MG63 (cell line): ENCODE results near the gene TACC3. TPM values are rescaled to one million over a fixed set of nuclear protein-coding genes. Genes with fewer than 3 reads are reported as not detected.
A peak's percentile ranks its signal among the peaks of the same experiment; 100 is the strongest.

Experiments
- DNase-seq: peaks from one replicate; pipeline ENCODE4 v3.0.0-alpha.2; 2020
- H3K27me3 ChIP-seq: fragments of 250-450 bp; sonication (Bioruptor Pico); 2 replicates; pipeline ENCODE4 v1.5.1; 2020; ENCODE audit warnings: mild to moderate bottlenecking, moderate library complexity
- H3K36me3 ChIP-seq: fragments of 250-450 bp; sonication (Bioruptor Pico); 2 replicates; pipeline ENCODE4 v1.5.1; 2020; ENCODE audit warnings: mild to moderate bottlenecking, moderate library complexity
- H3K4me3 ChIP-seq: fragments of 250-450 bp; sonication (Bioruptor Pico); 2 replicates; pipeline ENCODE4 v1.5.1; 2020; ENCODE audit warnings: mild to moderate bottlenecking, moderate library complexity
- H3K9me3 ChIP-seq: fragments of 250-450 bp; sonication (Bioruptor Pico); 2 replicates; pipeline ENCODE4 v1.5.1; 2020; ENCODE audit warnings: mild to moderate bottlenecking, moderate library complexity
- total RNA-seq: library from RNA; depleted of rRNA; stranded (reverse); fragments of >200 nt; shearing (Covaris generic); gene quantifications from 2 replicates; pipeline ENCODE4 v1.2.3, GENCODE V29; 2014; ENCODE audit warnings: low replicate concordance; rRNA removed

The TACC3 gene
- total RNA-seq = 67.1 and 72.9 TPM in 2 replicates

- DNase-seq = peak; percentile 86
- Histone ChIP-seq H3K9me3 (no peaks in the 10 kb centered on the region), H3K27me3 (no peaks in the 10 kb centered on the region), H3K36me3 (peaks cover 20% of the 10 kb centered on the region), H3K4me3 (peak within 1 kb of the TSS; percentile 67)
Measured at GRCh38 chr4:1721003-1721665, at the start of gene TACC3, which contains the start of gene TMEM129. TSS of gene TACC3 (plus strand) at chr4:1721521. CDS start at chr4:1723422, 1,901 bp downstream. TSS of gene TMEM129 (minus strand) at chr4:1721323. CDS start at chr4:1720837, 486 bp downstream.

DNA sequence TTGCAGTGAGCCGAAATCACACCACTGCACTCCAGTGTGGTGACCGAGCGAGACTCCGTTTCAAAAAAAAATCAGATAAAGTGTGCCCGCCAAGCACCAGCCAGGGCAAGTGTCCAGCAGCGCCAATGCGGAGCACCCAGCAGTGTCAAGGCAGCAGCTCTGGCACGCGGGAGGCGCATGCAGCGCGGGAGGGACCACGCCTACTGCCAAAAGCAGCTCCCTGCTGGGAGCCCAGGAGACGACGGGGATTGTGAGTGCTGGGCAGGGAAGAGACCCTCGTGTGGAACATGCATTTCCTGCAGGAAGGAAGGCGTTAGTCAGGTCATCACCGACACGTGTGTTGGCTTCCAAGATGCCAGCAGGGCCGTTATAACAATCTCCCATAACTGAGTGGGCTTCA is 47.6 kb upstream of the TACC3 start:
- H3K27me3 ChIP-seq = no peaks in the 10 kb centered on the region
- no peak overlapping the region for H3K4me3 ChIP-seq
- H3K9me3 ChIP-seq = no peaks in the 10 kb centered on the region
- H3K36me3 ChIP-seq = no peaks in the 10 kb centered on the region
- no peak for DNase-seq

GRCh38 chr4:1674682-1675081 is 46.6 kb upstream of the TACC3 start:
- no peak for DNase-seq
- Histone ChIP-seq H3K36me3 (no peaks in the 10 kb centered on the region), H3K9me3 (no peaks in the 10 kb centered on the region), H3K27me3 (no peaks in the 10 kb centered on the region), H3K4me3 (no peak overlapping the region)

DNA sequence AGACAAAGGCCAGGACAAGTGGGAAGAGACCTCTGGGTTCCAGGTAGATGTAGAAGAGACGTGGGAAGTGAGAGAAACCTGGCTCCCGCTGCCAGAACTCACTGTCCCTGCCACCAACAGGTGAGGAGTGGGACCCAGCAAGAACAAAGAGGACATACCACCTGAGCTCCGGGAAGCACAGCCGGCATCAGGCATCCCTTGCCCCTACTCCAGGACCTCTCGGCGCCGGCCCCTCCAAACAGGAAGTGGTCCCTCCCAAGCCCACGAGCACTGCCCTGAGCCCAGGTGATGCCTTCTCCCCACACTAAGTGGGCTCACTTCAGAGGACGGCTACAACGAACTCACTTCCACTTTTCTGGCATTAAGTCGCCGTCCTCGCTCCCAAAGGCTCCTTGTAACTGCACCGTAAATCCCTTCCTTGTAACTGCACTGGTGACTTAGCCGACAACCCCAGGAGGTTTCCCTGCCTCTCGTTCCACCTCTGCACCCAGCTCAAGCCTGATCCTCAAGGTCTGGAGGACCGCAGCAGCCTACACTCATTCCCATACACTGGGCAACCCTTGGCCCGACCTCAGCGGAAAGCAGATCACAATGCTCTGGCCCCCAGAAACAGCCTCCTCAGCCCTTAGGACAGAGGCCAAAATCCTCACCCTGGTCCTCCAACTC is 46.1 kb upstream of the TACC3 start:
- H3K9me3 ChIP-seq = no peaks in the 10 kb centered on the region
- no peaks in the 10 kb centered on the region for H3K27me3 ChIP-seq
- DNase-seq = no peak
- H3K36me3 ChIP-seq = no peaks in the 10 kb centered on the region
- H3K4me3 ChIP-seq = no peak overlapping the region

DNA sequence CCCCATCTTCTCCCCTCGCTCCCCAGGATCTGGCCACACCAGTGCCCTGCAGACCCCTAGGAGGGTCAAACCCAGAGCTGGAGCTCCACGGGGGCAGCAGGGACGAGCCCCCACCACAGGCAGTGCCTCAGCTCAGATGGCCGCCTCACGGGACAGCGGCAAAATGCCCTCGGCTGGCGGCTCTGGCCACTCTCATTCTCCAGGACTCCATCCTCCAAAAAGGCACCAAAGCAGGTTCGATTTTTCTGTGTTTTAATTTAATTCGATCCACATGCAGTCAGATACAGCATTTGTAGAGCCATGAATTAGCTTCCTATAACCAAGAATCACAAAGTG is 45.6 kb upstream of the TACC3 start:
- no peak for DNase-seq
- Histone ChIP-seq H3K9me3 (no peaks in the 10 kb centered on the region), H3K36me3 (no peaks in the 10 kb centered on the region), H3K27me3 (no peaks in the 10 kb centered on the region), H3K4me3 (no peak overlapping the region)

DNA sequence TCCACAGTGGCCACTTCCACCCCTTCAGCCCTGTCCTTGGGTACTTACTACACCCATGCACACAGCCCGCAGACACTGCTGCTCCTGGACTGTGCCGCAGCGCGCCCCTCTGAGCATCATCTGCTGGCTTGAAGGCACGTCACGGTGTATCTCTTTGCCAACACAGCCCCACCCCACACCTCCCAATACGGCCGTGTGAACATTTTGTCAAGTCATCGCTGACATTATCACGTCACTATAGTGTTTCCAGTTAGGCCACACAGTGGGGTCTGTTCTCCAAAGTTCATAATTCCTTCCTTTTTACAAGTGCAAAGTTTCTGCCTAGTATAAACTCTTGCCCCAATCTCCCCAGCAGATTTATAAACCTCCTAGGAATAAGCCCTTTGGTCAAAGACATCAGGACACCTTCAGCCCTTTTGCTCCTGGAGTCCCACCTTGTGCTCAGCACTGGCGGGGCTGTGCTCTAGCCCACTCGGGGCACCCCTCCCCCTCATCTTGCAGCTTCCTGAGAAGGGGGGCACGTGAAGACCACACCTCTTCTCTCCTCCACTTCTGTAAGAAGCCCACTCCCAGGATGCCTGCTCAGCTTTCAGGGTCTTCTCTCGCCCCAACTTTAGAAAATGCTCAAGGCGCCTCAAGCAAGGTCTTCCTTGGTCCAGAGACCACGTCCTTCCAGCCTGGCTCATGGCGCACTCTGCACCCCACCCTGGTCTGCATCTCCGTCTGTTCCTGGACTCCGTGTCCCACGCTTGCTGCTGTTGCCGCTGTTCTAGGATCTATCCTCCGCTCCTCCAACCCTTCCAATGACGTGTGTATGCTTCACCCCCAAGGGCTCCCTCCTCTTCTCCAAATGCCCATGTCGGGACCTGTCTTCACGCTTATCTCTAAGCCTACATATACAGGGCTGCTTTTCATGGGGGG is 44.5 kb upstream of the TACC3 start:
- Histone ChIP-seq H3K4me3 (no peak overlapping the region), H3K27me3 (no peaks in the 10 kb centered on the region), H3K9me3 (no peaks in the 10 kb centered on the region), H3K36me3 (no peaks in the 10 kb centered on the region)
- DNase-seq = no peak

- H3K27me3 ChIP-seq = no peaks in the 10 kb centered on the region
- no peak for DNase-seq
- no peak overlapping the region for H3K4me3 ChIP-seq
- H3K36me3 ChIP-seq = no peaks in the 10 kb centered on the region
- no peaks in the 10 kb centered on the region for H3K9me3 ChIP-seq
Measured at GRCh38 chr4:1678244-1678643, 43.1 kb upstream of the TACC3 start.

DNA sequence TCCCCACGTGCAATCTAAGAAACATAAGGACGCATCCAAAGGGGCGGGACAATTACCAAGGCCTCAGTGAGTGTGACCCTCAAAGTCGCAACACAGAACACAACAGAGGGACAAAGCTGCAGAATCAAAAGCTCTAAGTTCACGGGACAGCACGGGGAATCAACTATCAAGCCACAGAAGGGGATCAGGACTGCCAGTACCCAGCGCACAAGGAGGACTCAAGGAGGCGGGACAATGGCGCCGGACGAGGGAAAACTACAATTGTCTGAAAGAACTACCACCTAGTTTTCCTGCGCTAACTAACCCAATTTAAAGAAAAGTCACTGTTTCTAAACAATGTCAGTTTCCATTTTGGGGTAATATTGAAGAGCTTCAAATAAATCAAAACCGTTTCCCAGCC is 38.5 kb upstream of the TACC3 start:
- Histone ChIP-seq H3K4me3 (peak overlapping the region; percentile 55), H3K9me3 (no peaks in the 10 kb centered on the region)
- no peak for DNase-seq

GRCh38 chr4:1683261-1683735 is 38.0 kb upstream of the TACC3 start:
- DNase-seq = peak; percentile 67
- no peaks in the 10 kb centered on the region for H3K9me3 ChIP-seq
- no peaks in the 10 kb centered on the region for H3K36me3 ChIP-seq
- no peaks in the 10 kb centered on the region for H3K27me3 ChIP-seq
- peak overlapping the region; percentile 55 for H3K4me3 ChIP-seq

More for the DNA sequence above, 38.5 kb upstream of the TACC3 start:
- Histone ChIP-seq H3K36me3 (no peaks in the 10 kb centered on the region), H3K27me3 (no peaks in the 10 kb centered on the region)

- Histone ChIP-seq H3K27me3 (no peaks in the 10 kb centered on the region), H3K36me3 (no peaks in the 10 kb centered on the region), H3K9me3 (no peaks in the 10 kb centered on the region), H3K4me3 (peak within 1 kb of the TSS; percentile 55)
- peak; percentile 79 for DNase-seq
Measured at GRCh38 chr4:1683736-1684505, 37.4 kb upstream of the TACC3 start, which contains the start of gene FAM53A. TSS of gene FAM53A (minus strand) at chr4:1684313. CDS start at chr4:1668741, 15,572 bp downstream.

DNA sequence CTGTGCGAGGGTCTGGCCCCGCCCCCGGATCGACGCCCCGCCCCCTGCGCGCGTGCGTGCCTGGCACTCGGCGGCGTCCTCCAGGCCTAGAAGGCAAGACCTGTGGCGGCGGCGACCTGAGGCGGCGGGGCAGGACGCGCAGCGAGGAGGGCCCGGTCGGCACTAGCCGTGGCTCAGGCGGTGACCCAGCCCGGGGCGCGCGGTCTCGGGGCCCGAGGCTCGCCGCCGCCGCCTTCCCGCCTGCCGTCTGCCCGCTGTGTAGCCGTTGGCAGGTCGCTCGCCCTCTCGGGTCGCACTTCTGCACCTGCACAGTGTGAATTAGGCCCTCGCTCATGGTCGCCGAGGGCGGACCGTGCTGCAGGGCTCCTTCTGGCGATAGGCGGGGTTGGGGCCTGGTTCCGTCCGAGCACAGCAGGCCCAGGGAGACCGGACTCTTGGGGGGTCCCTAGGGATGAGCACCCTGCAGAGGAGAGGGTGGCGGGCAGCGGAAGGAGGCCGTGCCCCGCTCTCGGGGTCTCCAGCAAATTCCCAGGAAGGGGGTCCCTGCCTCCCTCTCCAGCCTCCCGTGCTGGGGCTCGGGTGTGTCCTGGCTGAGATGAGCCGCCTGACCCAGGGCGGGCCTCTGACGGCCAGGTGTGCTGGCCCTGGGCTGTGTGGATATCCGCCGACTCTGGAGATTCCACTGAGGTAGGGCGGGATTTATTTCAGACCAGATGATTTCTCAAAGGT is 36.7 kb upstream of the TACC3 start:
- Histone ChIP-seq H3K9me3 (no peaks in the 10 kb centered on the region), H3K4me3 (no peak overlapping the region), H3K27me3 (no peaks in the 10 kb centered on the region), H3K36me3 (no peaks in the 10 kb centered on the region)
- DNase-seq = no peak

DNA sequence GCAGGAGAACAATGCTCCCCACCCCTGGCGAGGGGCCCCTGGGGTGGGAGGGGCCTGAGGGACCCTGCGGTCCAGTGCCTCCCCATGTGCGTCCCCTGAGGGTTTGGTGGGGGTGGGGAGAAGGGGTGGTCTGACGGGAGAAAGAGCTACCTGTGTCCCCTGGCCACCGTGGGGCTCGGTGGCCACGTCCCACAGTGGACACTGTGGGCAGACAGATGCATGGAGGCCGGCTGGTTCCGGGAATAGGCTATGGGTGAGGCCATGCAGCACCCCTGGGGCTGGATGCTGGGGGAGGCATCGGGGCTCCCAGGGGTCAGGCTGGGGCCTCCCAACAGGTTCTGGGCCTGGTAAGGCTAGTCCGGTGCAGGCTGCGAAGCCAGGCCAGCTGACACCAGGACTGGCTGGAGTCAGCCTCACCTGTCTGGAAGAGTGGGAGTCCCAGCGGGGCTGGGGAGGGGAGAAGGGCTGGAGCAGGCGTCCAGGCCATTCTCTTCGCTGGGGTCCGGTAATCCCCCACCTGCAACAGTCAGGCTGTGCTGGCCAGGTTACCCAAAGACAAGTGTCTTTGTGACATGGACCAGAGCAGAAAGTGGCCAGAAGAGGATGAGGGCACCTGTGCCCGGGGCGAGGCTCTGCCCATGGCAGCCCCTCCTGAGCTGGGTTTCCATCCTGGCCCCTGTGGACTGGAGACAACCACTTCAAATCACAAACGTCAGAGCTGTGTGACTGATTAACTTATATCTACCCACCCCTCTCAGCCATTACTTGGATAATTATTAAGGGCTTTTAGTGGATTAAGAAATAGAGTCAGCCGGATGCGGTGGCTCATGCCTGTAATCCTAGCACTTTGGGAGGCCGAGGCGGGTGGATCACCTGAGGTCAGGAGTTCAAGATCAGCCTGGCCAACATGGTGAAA is 35.8 kb upstream of the TACC3 start:
- DNase-seq = no peak
- Histone ChIP-seq H3K27me3 (no peaks in the 10 kb centered on the region), H3K36me3 (peaks cover 2% of the 10 kb centered on the region), H3K4me3 (no peak overlapping the region), H3K9me3 (no peaks in the 10 kb centered on the region)

DNA sequence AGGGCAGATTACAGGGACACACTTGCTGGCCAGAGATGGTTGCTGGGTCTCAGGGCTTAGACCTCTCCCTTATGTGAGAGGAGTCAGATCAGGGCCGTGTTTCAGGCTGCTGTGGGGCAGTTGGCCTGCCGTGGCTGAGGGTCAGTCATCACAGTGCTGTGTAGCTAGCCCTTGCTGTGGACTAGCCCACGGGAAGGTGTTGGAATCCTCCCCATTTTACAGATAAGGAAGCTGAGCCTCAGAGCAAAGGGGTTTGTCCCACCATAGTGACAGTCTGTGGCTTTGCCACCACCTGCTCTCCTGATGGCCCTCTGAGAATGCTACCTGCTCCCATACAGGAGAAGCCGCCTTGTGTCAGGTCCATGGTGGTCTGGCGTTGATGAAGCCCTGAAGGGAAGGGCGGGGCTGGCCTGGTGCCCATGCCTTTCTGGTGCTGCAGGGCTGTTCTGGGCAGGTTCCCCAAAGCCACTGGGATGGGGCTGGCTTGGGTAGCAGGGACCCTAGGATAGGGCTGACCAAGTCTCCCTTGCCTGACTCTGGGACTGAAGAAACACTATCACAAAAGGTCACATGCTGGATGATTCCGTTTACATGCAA is 34.8 kb upstream of the TACC3 start:
- DNase-seq = no peak
- Histone ChIP-seq H3K36me3 (peaks cover 11% of the 10 kb centered on the region), H3K27me3 (no peaks in the 10 kb centered on the region), H3K9me3 (no peaks in the 10 kb centered on the region), H3K4me3 (no peak overlapping the region)

GRCh38 chr4:1690698-1691097 is 30.6 kb upstream of the TACC3 start:
- Histone ChIP-seq H3K4me3 (no peak overlapping the region), H3K9me3 (no peaks in the 10 kb centered on the region), H3K36me3 (peaks cover 43% of the 10 kb centered on the region), H3K27me3 (no peaks in the 10 kb centered on the region)
- DNase-seq = no peak
